Ecto neural progenitor cell (in vitro differentiated cells): ENCODE results near the gene POLR2L.

Source experiments
- DNase-seq: peaks from one replicate; pipeline ENCODE4 v3.0.0-alpha.2; 2018; ENCODE audit warnings: low spot score

POLR2L gene

GRCh38 chr11:810040-810567 is 32.2 kb downstream of the POLR2L start:
- no peak for DNase-seq

GRCh38 chr11:809287-810039 is 32.9 kb downstream of the POLR2L start, which contains the start of gene RPLP2:
TSS of gene RPLP2 (plus strand) at chr11:809967. CDS start at chr11:810235, 268 bp downstream.
- DNase-seq: peak; percentile 98

GRCh38 chr11:808427-809286 is 33.7 kb downstream of the POLR2L start:
- no peak for DNase-seq

GRCh38 chr11:804599-804964 is 37.7 kb downstream of the POLR2L start:
- DNase-seq: no peak

- DNase-seq: no peak
Observed at GRCh38 chr11:803770-804598, 38.3 kb downstream of the POLR2L start.

- no peak for DNase-seq
Observed at GRCh38 chr11:803467-803742, 38.9 kb downstream of the POLR2L start.

GRCh38 chr11:802693-803466 is 39.4 kb downstream of the POLR2L start:
- DNase-seq: no peak

GRCh38 chr11:802018-802617 is 40.2 kb downstream of the POLR2L start:
- no peak for DNase-seq

GRCh38 chr11:801097-801780 is 41.1 kb downstream of the POLR2L start:
- no peak for DNase-seq

GRCh38 chr11:800473-800872 is 41.9 kb downstream of the POLR2L start:
- DNase-seq: no peak

- no peak for DNase-seq
Observed at GRCh38 chr11:799641-800316, 42.5 kb downstream of the POLR2L start.

- peak; percentile 91 for DNase-seq
Observed at GRCh38 chr11:798093-798713, 44.1 kb downstream of the POLR2L start, which contains the start of gene SLC25A22. TSS of gene SLC25A22 (minus strand) at chr11:798281. CDS start at chr11:795006, 3,275 bp downstream.

GRCh38 chr11:797296-798092 is 44.8 kb downstream of the POLR2L start:
- DNase-seq: peak; percentile 80

- no peak for DNase-seq
Observed at GRCh38 chr11:796565-797295, 45.6 kb downstream of the POLR2L start.

- no peak for DNase-seq
Observed at GRCh38 chr11:795634-796564, 46.4 kb downstream of the POLR2L start.

GRCh38 chr11:794766-795633 is 47.3 kb downstream of the POLR2L start:
- no peak for DNase-seq
